C4-2B (cell line): Measurements from ENCODE around the gene TAOK3.

ENCODE experiments used
- ZFX ChIP-seq: fragments of 450-650 bp; IDR thresholded peaks from 2 replicates; pipeline ENCODE4 v1.6.1; 2017
- TF ChIP-seq, protein P1 (sequence below): fragments of 450-650 bp; conservative IDR thresholded peaks from 2 replicates; pipeline ENCODE4 v1.5.1; 2017; ENCODE audit warnings: mild to moderate bottlenecking

DNA sequence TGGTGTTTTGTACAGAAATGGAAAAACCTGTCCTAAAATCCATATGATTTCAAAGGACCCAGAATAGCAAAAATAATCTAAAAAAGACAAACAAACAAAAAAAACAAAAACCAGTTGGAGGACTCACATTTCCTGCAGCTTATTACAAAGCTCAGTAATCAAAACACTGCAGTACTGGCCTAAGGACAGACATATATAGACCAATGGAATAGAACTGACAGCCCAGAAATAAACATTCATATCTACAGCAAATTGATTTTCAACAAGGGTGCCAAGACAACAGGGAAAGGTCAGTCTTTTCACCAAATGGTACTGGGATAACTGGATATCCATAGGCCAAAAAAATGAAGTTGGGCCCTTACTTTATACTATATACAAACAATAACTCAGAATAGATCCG is 55.0 kb downstream of the TAOK3 start:
- TF ChIP-seq, protein P1, sequence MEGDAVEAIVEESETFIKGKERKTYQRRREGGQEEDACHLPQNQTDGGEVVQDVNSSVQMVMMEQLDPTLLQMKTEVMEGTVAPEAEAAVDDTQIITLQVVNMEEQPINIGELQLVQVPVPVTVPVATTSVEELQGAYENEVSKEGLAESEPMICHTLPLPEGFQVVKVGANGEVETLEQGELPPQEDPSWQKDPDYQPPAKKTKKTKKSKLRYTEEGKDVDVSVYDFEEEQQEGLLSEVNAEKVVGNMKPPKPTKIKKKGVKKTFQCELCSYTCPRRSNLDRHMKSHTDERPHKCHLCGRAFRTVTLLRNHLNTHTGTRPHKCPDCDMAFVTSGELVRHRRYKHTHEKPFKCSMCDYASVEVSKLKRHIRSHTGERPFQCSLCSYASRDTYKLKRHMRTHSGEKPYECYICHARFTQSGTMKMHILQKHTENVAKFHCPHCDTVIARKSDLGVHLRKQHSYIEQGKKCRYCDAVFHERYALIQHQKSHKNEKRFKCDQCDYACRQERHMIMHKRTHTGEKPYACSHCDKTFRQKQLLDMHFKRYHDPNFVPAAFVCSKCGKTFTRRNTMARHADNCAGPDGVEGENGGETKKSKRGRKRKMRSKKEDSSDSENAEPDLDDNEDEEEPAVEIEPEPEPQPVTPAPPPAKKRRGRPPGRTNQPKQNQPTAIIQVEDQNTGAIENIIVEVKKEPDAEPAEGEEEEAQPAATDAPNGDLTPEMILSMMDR, result no peak
- no peak for TF ChIP-seq ZFX
